GM12874 (cell line): ENCODE results near the gene PHLDA2.

Experiments used
- CTCF ChIP-seq: IDR thresholded peaks from 2 replicates; pipeline ENCODE4 v1.5.1; 2011; ENCODE audit warnings: low read depth, mild to moderate bottlenecking, control low read depth, low read length, moderate library complexity; ENCODE audit not compliant: insufficient read depth

The PHLDA2 gene

GRCh38 chr11:2886191-2886894 lies 42.9 kb downstream of the PHLDA2 start:
- 0 out of 2 replicates have a peak, but pooled peaks have one; percentile 11 for TF ChIP-seq CTCF

- no peak for TF ChIP-seq CTCF
These were observed 43.5 kb downstream of the PHLDA2 start, which contains the start of gene CDKN1C for GRCh38 chr11:2885678-2886081. Gene CDKN1C (minus strand): TSS chr11:2885775. CDS start chr11:2885456, 319 bp downstream.

GRCh38 chr11:2885017-2885677 lies 44.1 kb downstream of the PHLDA2 start:
- TF ChIP-seq CTCF: peak; percentile 32

- no peak for TF ChIP-seq CTCF
These were observed 45.0 kb downstream of the PHLDA2 start for GRCh38 chr11:2883979-2884815.

GRCh38 chr11:2883640-2883978 lies 45.6 kb downstream of the PHLDA2 start:
- no peak for TF ChIP-seq CTCF

- no peak for TF ChIP-seq CTCF
These were observed 46.7 kb downstream of the PHLDA2 start for GRCh38 chr11:2882396-2883110.
